Dermis blood vessel endothelial cell (primary cell): ENCODE measurements around the gene MYOZ3. TPM values are rescaled to one million over a fixed set of nuclear protein-coding genes. Genes with fewer than 3 reads are reported as not detected.

ENCODE experiments used
- DNase-seq: peaks from one replicate; pipeline ENCODE4 v3.0.0; 2010
- total RNA-seq: library from RNA; depleted of rRNA; stranded (reverse); fragments of >200 nt; gene quantifications from 2 replicates; pipeline ENCODE4 v1.2.3, GENCODE V29; 2014

The MYOZ3 gene
- total RNA-seq, 1 donor from 2014 or later = 0.17 TPM

GRCh38 chr5:150703762-150704161 lies 42.7 kb downstream of the MYOZ3 start:
- DNase-seq = no peak

GRCh38 chr5:150706776-150707390 lies 45.8 kb downstream of the MYOZ3 start:
- DNase-seq = peak; percentile 81

DNA sequence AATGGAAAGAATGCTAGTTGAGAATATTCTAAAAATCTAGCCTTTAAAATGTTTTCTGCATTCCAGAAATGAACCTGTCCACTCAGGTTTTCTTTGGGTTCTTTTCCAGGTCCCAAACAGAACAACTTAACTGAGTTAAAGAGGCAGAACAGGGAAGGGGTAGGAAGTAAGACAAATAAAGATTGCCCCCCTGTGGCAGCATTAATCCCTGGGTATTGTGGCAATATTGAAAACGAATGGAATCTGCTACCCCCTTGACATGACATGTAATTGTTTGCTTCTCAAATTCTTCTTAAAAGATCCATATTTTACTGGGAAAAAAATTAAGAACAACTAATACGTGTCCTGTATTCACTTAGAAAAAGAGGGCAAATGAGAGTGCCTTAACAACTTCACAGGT lies 49.1 kb downstream of the MYOZ3 start:
- peak; percentile 44 for DNase-seq

DNA sequence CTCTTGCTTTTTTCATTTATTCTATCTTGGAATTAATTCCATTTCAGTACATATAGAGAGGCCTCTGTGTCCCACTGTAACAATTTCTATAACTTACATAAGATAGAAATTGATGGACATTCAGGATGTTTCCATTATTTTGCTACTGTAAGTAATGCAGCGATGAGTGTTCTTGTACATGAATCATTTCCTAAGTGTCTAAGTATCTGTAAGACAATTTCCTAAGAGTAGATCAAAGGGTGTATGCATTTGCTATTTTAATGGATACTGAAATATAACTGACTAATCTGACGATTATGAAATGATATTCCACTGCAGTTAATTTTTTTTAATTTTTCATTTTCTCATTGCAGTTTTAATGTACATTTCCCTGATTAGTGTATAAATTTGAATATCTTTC lies 62.8 kb downstream of the MYOZ3 start:
- peak; percentile 28 for DNase-seq

Other genes starting within 250 kb of the MYOZ3 start
- gene CD74, start 248.3 kb upstream of the MYOZ3 start, total RNA-seq = 2.8 and 4.8 TPM in 2 replicates
- 1,615 and 3,652 TPM in 2 replicates for gene RPS14, start 211.5 kb upstream of the MYOZ3 start, total RNA-seq
- 68.1 and 99.5 TPM in 2 replicates for gene NDST1, start 153.1 kb upstream of the MYOZ3 start, total RNA-seq
- 14.6 and 19.1 TPM in 2 replicates for gene SYNPO, start 20.6 kb upstream of the MYOZ3 start, total RNA-seq
- 31.3 and 35.9 TPM in 2 replicates for gene RBM22, start 39.8 kb downstream of the MYOZ3 start, total RNA-seq
- 33.7 and 48.0 TPM in 2 replicates for gene DCTN4, start 97.8 kb downstream of the MYOZ3 start, total RNA-seq
- 3.5 and 4.1 TPM in 2 replicates for gene SMIM3, start 117.5 kb downstream of the MYOZ3 start, total RNA-seq
- gene IRGM, start 185.3 kb downstream of the MYOZ3 start, total RNA-seq = not detected in 2 replicates
- 6.5 and 6.8 TPM in 2 replicates for gene ZNF300, start 243.7 kb downstream of the MYOZ3 start, total RNA-seq